Measurements from ENCODE around the gene MBTPS1.

DNA sequence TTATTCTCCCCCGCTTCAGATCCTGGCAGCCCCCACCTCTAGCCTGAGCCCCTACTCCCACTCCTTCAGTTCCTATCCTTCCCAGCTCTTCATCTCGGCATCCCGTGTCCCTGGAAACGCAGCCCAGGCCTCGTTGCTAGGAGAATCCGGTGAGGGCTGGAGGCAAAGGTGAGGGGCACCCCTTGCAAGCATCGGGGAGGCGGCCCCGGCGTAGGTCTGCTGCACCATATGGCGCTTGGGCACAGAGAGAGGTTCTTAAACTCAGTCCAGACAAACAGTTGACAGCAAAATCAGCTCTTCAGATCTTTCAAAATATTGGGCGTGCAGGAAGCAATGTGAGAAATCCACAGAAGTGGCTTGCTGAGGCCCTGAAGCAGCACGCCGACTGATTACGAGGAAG is 89.1 kb downstream of the MBTPS1 start:
- TF ChIP-seq POLR2AphosphoS5 (IDR thresholded peaks at IDR 0.05) (no peak), CTCF (IDR thresholded peaks at IDR 0.05) (no peak)

Data from upper lobe of left lung (tissue), 4 donors.